H9 (cell line): ENCODE results near the gene MYCBPAP. TPM values are rescaled to one million over a fixed set of nuclear protein-coding genes. Genes with fewer than 3 reads are reported as not detected.

Experiments used
- DNase-seq: peaks from one replicate; pipeline ENCODE4 v3.0.0-alpha.2; 2017
- H2AFZ ChIP-seq: one replicate; pipeline ENCODE4 v1.6.1; 2013; ENCODE audit warnings: mild to moderate bottlenecking, low read length, control low read depth, moderate library complexity
- H2AK5ac ChIP-seq: 2 replicates; pipeline ENCODE4 v1.6.1; 2013; ENCODE audit warnings: low read length, control low read depth, mixed read lengths; ENCODE audit not compliant: insufficient read length
- H2BK120ac ChIP-seq: one replicate; pipeline ENCODE4 v1.6.1; 2013; ENCODE audit warnings: low read depth, mild to moderate bottlenecking, low read length, control low read depth, inconsistent platforms; ENCODE audit not compliant: poor library complexity, severe bottlenecking
- H2BK12ac ChIP-seq: 2 replicates; pipeline ENCODE4 v1.6.1; 2013; ENCODE audit warnings: low read length, control low read depth, mixed read lengths, low read depth; ENCODE audit not compliant: insufficient read length
- H2BK15ac ChIP-seq: 2 replicates; pipeline ENCODE4 v1.6.1; 2013; ENCODE audit warnings: low read depth, low read length, control low read depth
- H2BK20ac ChIP-seq: one replicate; pipeline ENCODE4 v1.6.1; 2013; ENCODE audit warnings: low read depth, mild to moderate bottlenecking, low read length, control low read depth, inconsistent platforms; ENCODE audit not compliant: poor library complexity, severe bottlenecking
- H2BK5ac ChIP-seq: 2 replicates; pipeline ENCODE4 v1.6.1; 2013; ENCODE audit warnings: low read length, control low read depth, mixed read lengths; ENCODE audit not compliant: insufficient read length
- H3K14ac ChIP-seq: 2 replicates; pipeline ENCODE4 v1.6.1; 2013; ENCODE audit warnings: low read length, control low read depth; ENCODE audit not compliant: insufficient read depth
- H3K18ac ChIP-seq: 2 replicates; pipeline ENCODE4 v1.6.1; 2013; ENCODE audit warnings: low read depth, mild to moderate bottlenecking, mixed read lengths, low read length, control low read depth; ENCODE audit not compliant: insufficient read length
- H3K23ac ChIP-seq: 2 replicates; pipeline ENCODE4 v1.6.1; 2013; ENCODE audit warnings: low read length, control low read depth, mixed read lengths, low read depth; ENCODE audit not compliant: insufficient read length
- H3K23me2 ChIP-seq: 2 replicates; pipeline ENCODE4 v1.6.1; 2013; ENCODE audit warnings: low read depth, mild to moderate bottlenecking, mixed read lengths, low read length, control low read depth; ENCODE audit not compliant: insufficient read length, poor library complexity, severe bottlenecking
- H3K27ac ChIP-seq: 2 replicates; pipeline ENCODE4 v1.5.1; 2013; ENCODE audit warnings: low read length, control low read depth, mixed read lengths, low read depth; ENCODE audit not compliant: insufficient read length
- H3K27me3 ChIP-seq: 2 replicates; pipeline ENCODE4 v1.6.1; 2013; ENCODE audit warnings: low read length, control low read depth, inconsistent platforms; ENCODE audit not compliant: insufficient read depth
- H3K4ac ChIP-seq: 2 replicates; pipeline ENCODE4 v1.6.1; 2013; ENCODE audit warnings: low read depth, mild to moderate bottlenecking, control low read depth, inconsistent platforms, low read length, moderate library complexity
- H3K4me1 ChIP-seq: 2 replicates; pipeline ENCODE4 v1.6.1; 2013; ENCODE audit warnings: low read length, control low read depth, inconsistent platforms; ENCODE audit not compliant: insufficient read depth
- H3K4me2 ChIP-seq: 2 replicates; pipeline ENCODE4 v1.6.1; 2013; ENCODE audit warnings: low read length, control low read depth, mixed read lengths; ENCODE audit not compliant: insufficient read length, insufficient read depth
- H3K56ac ChIP-seq: 2 replicates; pipeline ENCODE4 v1.6.1; 2013; ENCODE audit warnings: low read depth, mild to moderate bottlenecking, mixed read lengths, low read length, control low read depth; ENCODE audit not compliant: insufficient read length
- H3K79me1 ChIP-seq: 2 replicates; pipeline ENCODE4 v1.6.1; 2013; ENCODE audit warnings: low read depth, mild to moderate bottlenecking, moderate library complexity, low read length, control low read depth, inconsistent platforms; ENCODE audit not compliant: insufficient read depth, poor library complexity, severe bottlenecking
- H3K79me2 ChIP-seq: 2 replicates; pipeline ENCODE4 v1.6.1; 2013; ENCODE audit warnings: low read length, control low read depth, inconsistent platforms; ENCODE audit not compliant: insufficient read depth
- H3K9ac ChIP-seq: 2 replicates; pipeline ENCODE4 v1.6.1; 2013; ENCODE audit warnings: low read length, control low read depth, mixed read lengths; ENCODE audit not compliant: insufficient read length; ENCODE audit errors: extremely low read depth
- H3K9me3 ChIP-seq: one replicate; pipeline ENCODE4 v1.6.1; 2013; ENCODE audit warnings: low read depth, low read length, inconsistent platforms; ENCODE audit not compliant: control insufficient read depth
- H3T11ph ChIP-seq: one replicate; pipeline ENCODE4 v1.6.1; 2013; ENCODE audit warnings: mild to moderate bottlenecking, low read length, control low read depth, inconsistent platforms
- H4K20me1 ChIP-seq: one replicate; pipeline ENCODE4 v1.6.1; 2013; ENCODE audit not compliant: control insufficient read depth, insufficient read length, insufficient read depth
- H4K5ac ChIP-seq: 2 replicates; pipeline ENCODE4 v1.6.1; 2013; ENCODE audit warnings: low read depth, mild to moderate bottlenecking, mixed read lengths, low read length, control low read depth; ENCODE audit not compliant: insufficient read length
- H4K8ac ChIP-seq: replicated peaks from 2 replicates; pipeline ENCODE4 v1.6.1; 2013; ENCODE audit warnings: low read length, control low read depth, mixed read lengths, low read depth; ENCODE audit not compliant: insufficient read length
- H4K91ac ChIP-seq: 2 replicates; pipeline ENCODE4 v1.6.1; 2013; ENCODE audit warnings: low read depth, mild to moderate bottlenecking, moderate library complexity, mixed read lengths, low read length, control low read depth; ENCODE audit not compliant: insufficient read length
- H3K27ac Mint-ChIP-seq, 3 experiments: 2 replicates in 2 of 3; 3 replicates in 1 of 3; pipeline ENCODE4 v1.8.0; 2020 to 2021; ENCODE audit warnings: mixed read lengths in 3 of 3, mild to moderate bottlenecking in 1 of 3, moderate library complexity in 1 of 3
- H3K27me3 Mint-ChIP-seq: 2 replicates; pipeline ENCODE4 v1.8.0; 2021; ENCODE audit warnings: low read depth, mild to moderate bottlenecking, moderate library complexity, mixed read lengths
- H3K36me3 Mint-ChIP-seq, 3 experiments: 2 replicates in 2 of 3; 3 replicates in 1 of 3; pipeline ENCODE4 v1.8.0; 2020 to 2021; ENCODE audit warnings: low read depth in 3 of 3, mixed read lengths in 3 of 3; ENCODE audit not compliant: insufficient read depth in 1 of 3
- H3K4me1 Mint-ChIP-seq, 2 experiments: 2 replicates each; pipeline ENCODE4 v1.8.0; 2020; ENCODE audit warnings: mixed read lengths in 2 of 2
- H3K4me3 Mint-ChIP-seq, 2 experiments: 2 replicates in 1 of 2; 3 replicates in 1 of 2; pipeline ENCODE4 v1.8.0; 2020 to 2021; ENCODE audit warnings: mild to moderate bottlenecking in 2 of 2, mixed read lengths in 2 of 2, moderate library complexity in 1 of 2
- H3K9me3 Mint-ChIP-seq, 2 experiments: 2 replicates in 1 of 2; 3 replicates in 1 of 2; pipeline ENCODE4 v1.8.0; 2020; ENCODE audit warnings: mild to moderate bottlenecking in 2 of 2, mixed read lengths in 2 of 2, moderate library complexity in 1 of 2
- WGBS: extraction: QIAGEN DNeasy Blood & Tissue Kit; methylation state at CpG from one replicate; pipeline ENCODE4 v1.1.7; 2013; ENCODE audit warnings: missing lambda C conversion rate, low lambda C conversion rate, mixed read lengths; ENCODE audit not compliant: insufficient read length; ENCODE audit errors: extremely low coverage; 5-methylcytosine and 5-hydroxymethylcytosine counted together
- total RNA-seq: library from RNA; stranded (reverse); gene quantifications from 2 replicates; pipeline ENCODE4 v1.2.1, GENCODE V29; 2021
- TF ChIP-seq, protein P1 (sequence below): fragments of 200-600 bp; sonication (generic); conservative IDR thresholded peaks from 3 replicates; pipeline ENCODE4 v1.8.0; 2021; ENCODE audit warnings: antibody characterized with exemption, mild to moderate bottlenecking

The MYCBPAP gene
- total RNA-seq, 1 experiment from 2014 or later, result 1.7 TPM

GRCh38 chr17:50564916-50565315 lies 56.7 kb downstream of the MYCBPAP start:
- H2BK20ac ChIP-seq, result no peak overlapping the region
- no peak overlapping the region for H3K14ac ChIP-seq
- no peak overlapping the region for H3K18ac ChIP-seq
- H3T11ph ChIP-seq, result no peak overlapping the region
- no peak overlapping the region for H2AK5ac ChIP-seq
- peaks cover 2% of the 10 kb centered on the region; the same call in 1 of the 2 replicates for H3K4me1 ChIP-seq
- Mint-ChIP-seq H3K4me3 (peak overlapping the region in 1 of 2 experiments; percentile 69; a peak in 3 of 5 replicates), H3K36me3 (no peaks in the 10 kb centered on the region; a peak in 1 of 7 replicates), H3K4me1 (peaks cover 28 to 57% of the 10 kb centered on the region in 2 experiments), H3K27me3 (peaks cover 77% of the 10 kb centered on the region), H3K9me3 (no peaks in the 10 kb centered on the region), H3K27ac (no peak overlapping the region; a peak in 1 of 7 replicates)
- H2BK15ac ChIP-seq, result no peak overlapping the region
- no CpG with 5 or more reads among the region's 19 CpGs for WGBS
- no peak overlapping the region for H3K23ac ChIP-seq
- H2AFZ ChIP-seq, result no peak overlapping the region
- peaks cover 17% of the 10 kb centered on the region for H3K23me2 ChIP-seq
- H4K5ac ChIP-seq, result no peak overlapping the region
- no peaks in the 10 kb centered on the region for H3K9me3 ChIP-seq
- TF ChIP-seq, protein P1, sequence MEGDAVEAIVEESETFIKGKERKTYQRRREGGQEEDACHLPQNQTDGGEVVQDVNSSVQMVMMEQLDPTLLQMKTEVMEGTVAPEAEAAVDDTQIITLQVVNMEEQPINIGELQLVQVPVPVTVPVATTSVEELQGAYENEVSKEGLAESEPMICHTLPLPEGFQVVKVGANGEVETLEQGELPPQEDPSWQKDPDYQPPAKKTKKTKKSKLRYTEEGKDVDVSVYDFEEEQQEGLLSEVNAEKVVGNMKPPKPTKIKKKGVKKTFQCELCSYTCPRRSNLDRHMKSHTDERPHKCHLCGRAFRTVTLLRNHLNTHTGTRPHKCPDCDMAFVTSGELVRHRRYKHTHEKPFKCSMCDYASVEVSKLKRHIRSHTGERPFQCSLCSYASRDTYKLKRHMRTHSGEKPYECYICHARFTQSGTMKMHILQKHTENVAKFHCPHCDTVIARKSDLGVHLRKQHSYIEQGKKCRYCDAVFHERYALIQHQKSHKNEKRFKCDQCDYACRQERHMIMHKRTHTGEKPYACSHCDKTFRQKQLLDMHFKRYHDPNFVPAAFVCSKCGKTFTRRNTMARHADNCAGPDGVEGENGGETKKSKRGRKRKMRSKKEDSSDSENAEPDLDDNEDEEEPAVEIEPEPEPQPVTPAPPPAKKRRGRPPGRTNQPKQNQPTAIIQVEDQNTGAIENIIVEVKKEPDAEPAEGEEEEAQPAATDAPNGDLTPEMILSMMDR, result no peak
- no peak overlapping the region for H2BK12ac ChIP-seq
- H3K79me2 ChIP-seq, result no peaks in the 10 kb centered on the region
- no peak overlapping the region for H3K56ac ChIP-seq
- no peaks in the 10 kb centered on the region for H4K20me1 ChIP-seq
- H3K27me3 ChIP-seq, result peaks cover 40% of the 10 kb centered on the region
- H4K91ac ChIP-seq, result no peak overlapping the region
- peak overlapping the region; percentile 37 for H3K4me2 ChIP-seq
- H2BK5ac ChIP-seq, result no peak overlapping the region
- no peak overlapping the region for H3K9ac ChIP-seq
- H2BK120ac ChIP-seq, result no peak overlapping the region
- H3K27ac ChIP-seq, result no peak overlapping the region
- DNase-seq, result no peak
- no peaks in the 10 kb centered on the region for H3K79me1 ChIP-seq
- no peak overlapping the region for H3K4ac ChIP-seq
- no peak overlapping the region for H4K8ac ChIP-seq
